HG02885 (cell line): ENCODE data around the gene TMEM81.

Experiments
- ATAC-seq: cut with Tn5 transposase; IDR thresholded peaks from one replicate; pipeline ENCODE4 v1.9.1; 2021; ENCODE audit warnings: mild to moderate bottlenecking; ENCODE audit not compliant: unreplicated experiment, poor library complexity

The TMEM81 gene

GRCh38 chr1:205077158-205077933 is 6.9 kb downstream of the TMEM81 start:
- ATAC-seq: no peak

- ATAC-seq: no peak
Observed at GRCh38 chr1:205076245-205076761, 8.0 kb downstream of the TMEM81 start.

- no peak for ATAC-seq
Observed at GRCh38 chr1:205075642-205076155, 8.6 kb downstream of the TMEM81 start.

- ATAC-seq: no peak
Observed at GRCh38 chr1:205074513-205074912, 9.7 kb downstream of the TMEM81 start.

GRCh38 chr1:205074084-205074483 is 10.2 kb downstream of the TMEM81 start:
- ATAC-seq: no peak

GRCh38 chr1:205073511-205073910 is 10.7 kb downstream of the TMEM81 start:
- ATAC-seq: no peak

GRCh38 chr1:205072881-205073280 is 11.4 kb downstream of the TMEM81 start:
- no peak for ATAC-seq

- ATAC-seq: no peak
Observed at GRCh38 chr1:205072286-205072685, 12.0 kb downstream of the TMEM81 start.

- no peak for ATAC-seq
Observed at GRCh38 chr1:205071801-205072200, 12.5 kb downstream of the TMEM81 start.

- ATAC-seq: no peak
Observed at GRCh38 chr1:205071028-205071409, 13.2 kb downstream of the TMEM81 start.

- ATAC-seq: no peak
Observed at GRCh38 chr1:205069371-205070125, 14.7 kb downstream of the TMEM81 start.

- no peak for ATAC-seq
Observed at GRCh38 chr1:205068457-205069040, 15.7 kb downstream of the TMEM81 start.

GRCh38 chr1:205068001-205068400 is 16.3 kb downstream of the TMEM81 start:
- no peak for ATAC-seq

- no peak for ATAC-seq
Observed at GRCh38 chr1:205067031-205067430, 17.2 kb downstream of the TMEM81 start.

- no peak for ATAC-seq
Observed at GRCh38 chr1:205066141-205066818, 18.0 kb downstream of the TMEM81 start.

GRCh38 chr1:205065666-205066065 is 18.6 kb downstream of the TMEM81 start:
- no peak for ATAC-seq

- no peak for ATAC-seq
Observed at GRCh38 chr1:205064741-205065316, 19.4 kb downstream of the TMEM81 start.

GRCh38 chr1:205064301-205064700 is 20.0 kb downstream of the TMEM81 start:
- ATAC-seq: no peak

GRCh38 chr1:205062895-205063294 is 21.4 kb downstream of the TMEM81 start:
- no peak for ATAC-seq

GRCh38 chr1:205062319-205062718 is 21.9 kb downstream of the TMEM81 start:
- ATAC-seq: no peak
